ENCODE data around the gene RABGAP1L. TPM values are rescaled to one million over a fixed set of nuclear protein-coding genes. Genes with fewer than 3 reads are reported as not detected.
"Not testable (repeated sequence)": the region's sequence is repeated elsewhere in the genome, so short reads cannot be mapped to it uniquely, and the experiment has no call there.

RABGAP1L gene
- total RNA-seq, 4 donors from 2014 or later, result 70.5 to 100 (median 92.6) TPM

DNA sequence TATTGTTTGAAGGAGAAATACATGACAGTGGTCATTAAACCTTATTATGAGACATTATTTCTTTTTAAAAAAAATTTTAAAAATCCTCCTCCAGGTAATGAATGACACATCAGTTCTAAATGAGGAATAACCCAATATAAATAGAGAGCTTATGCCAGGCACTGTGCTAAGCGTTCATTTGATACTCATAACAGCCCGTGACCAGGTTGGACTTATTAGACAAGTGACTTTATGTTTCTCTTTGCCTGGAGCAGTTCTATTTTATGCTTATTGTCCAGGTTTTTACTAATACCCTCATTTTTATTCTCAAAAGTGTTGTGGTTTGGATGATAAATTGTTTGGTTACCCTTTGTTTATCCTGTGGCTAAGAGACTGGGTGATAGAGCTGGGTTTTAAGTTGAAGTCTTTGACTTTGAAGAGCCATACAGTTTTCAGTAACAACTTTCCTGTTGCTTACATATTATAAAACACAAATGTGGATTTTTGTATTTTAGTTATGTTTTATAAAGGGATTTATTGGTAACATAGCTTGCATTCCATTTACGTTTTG lies 84.2 kb downstream of the RABGAP1L start:
- Histone ChIP-seq H3K27ac (peak overlapping the region in 1 of 3 donors; percentile 15), H3K9me3 (no peaks in the 10 kb centered on the region), H3K4me1 (peaks cover 7 to 17% of the 10 kb centered on the region in 2 donors), H3K36me3 (no peaks in the 10 kb centered on the region), H3K27me3 (no peaks in the 10 kb centered on the region), H3K4me3 (replicated peaks in 1 of 3) (no peak overlapping the region)
- TF ChIP-seq, protein P1, sequence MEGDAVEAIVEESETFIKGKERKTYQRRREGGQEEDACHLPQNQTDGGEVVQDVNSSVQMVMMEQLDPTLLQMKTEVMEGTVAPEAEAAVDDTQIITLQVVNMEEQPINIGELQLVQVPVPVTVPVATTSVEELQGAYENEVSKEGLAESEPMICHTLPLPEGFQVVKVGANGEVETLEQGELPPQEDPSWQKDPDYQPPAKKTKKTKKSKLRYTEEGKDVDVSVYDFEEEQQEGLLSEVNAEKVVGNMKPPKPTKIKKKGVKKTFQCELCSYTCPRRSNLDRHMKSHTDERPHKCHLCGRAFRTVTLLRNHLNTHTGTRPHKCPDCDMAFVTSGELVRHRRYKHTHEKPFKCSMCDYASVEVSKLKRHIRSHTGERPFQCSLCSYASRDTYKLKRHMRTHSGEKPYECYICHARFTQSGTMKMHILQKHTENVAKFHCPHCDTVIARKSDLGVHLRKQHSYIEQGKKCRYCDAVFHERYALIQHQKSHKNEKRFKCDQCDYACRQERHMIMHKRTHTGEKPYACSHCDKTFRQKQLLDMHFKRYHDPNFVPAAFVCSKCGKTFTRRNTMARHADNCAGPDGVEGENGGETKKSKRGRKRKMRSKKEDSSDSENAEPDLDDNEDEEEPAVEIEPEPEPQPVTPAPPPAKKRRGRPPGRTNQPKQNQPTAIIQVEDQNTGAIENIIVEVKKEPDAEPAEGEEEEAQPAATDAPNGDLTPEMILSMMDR (IDR thresholded peaks at IDR 0.05), result no peak
- no peak for TF ChIP-seq POLR2A (IDR thresholded peaks at IDR 0.05)
- 74 to 96% methylated on average over 3 of the region's 3 CpGs for WGBS, 2 donors
- intact Hi-C loops (cut with DNase I), result no loop called here
- DNase-seq, result no peak

DNA sequence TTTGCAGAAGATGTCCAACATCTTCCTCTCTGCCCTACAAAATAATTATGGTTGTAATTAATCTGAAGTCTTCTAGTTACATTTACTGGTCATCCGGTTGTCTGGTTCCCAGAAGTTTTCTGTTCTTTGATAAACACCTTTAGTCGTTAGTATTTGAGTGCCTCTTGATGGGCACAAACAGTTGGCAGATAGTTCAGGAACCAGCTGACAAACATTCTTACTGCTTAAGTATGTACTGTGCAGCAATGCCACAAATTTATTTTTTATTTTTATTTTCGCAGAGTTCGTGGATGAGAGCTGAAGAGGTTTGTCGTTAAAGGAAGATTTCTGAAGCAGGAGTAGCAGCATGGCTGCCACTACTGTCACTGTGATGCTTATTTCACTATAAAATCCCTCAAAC lies 84.7 kb downstream of the RABGAP1L start:
- TF ChIP-seq, protein P1 (IDR thresholded peaks at IDR 0.05), result no peak
- TF ChIP-seq POLR2A (IDR thresholded peaks at IDR 0.05), result no peak
- 53 to 69% methylated on average over 5 of the region's 5 CpGs for WGBS, 2 donors
- H3K36me3 ChIP-seq, result no peaks in the 10 kb centered on the region

DNA sequence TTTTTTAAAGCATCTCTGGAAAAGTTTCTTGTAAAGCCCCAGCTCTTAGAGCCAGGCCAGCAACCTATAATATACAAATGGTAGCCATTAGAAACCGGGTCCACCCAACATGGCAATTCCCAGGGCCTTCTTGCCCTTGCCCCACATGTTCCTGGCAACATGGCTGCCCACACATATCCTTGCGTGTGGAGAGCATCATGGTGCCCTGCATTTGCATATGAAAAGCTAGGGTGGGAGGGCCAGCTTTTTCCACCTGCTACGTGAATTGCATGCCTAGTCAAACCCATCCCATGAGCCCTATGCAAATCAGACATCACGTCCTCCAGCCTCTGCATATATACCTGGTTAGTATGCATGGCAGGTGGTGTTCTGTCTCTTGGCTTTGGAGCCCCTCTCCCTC lies 88.2 kb downstream of the RABGAP1L start:
- H3K4me3 ChIP-seq (replicated peaks in 1 of 3), result no peak overlapping the region
- no peak for DNase-seq
- no peak overlapping the region for H3K27ac ChIP-seq
- no peaks in the 10 kb centered on the region for H3K27me3 ChIP-seq
- 94 to 95% methylated on average over 4 of the region's 4 CpGs for WGBS, 2 donors
- peaks cover 0 to 5% of the 10 kb centered on the region in 2 donors for H3K36me3 ChIP-seq
- TF ChIP-seq POLR2A (IDR thresholded peaks at IDR 0.05), result no peak
- TF ChIP-seq, protein P1 (IDR thresholded peaks at IDR 0.05), result no peak
- peaks cover 6 to 17% of the 10 kb centered on the region in 2 donors for H3K4me1 ChIP-seq
- intact Hi-C loops (cut with DNase I), result no loop called here
- H3K9me3 ChIP-seq, result no peaks in the 10 kb centered on the region

More for the DNA sequence above, 84.7 kb downstream of the RABGAP1L start:
- Histone ChIP-seq H3K9me3 (no peaks in the 10 kb centered on the region), H3K27ac (peak overlapping the region in 1 of 3 donors; percentile 15), H3K4me3 (replicated peaks in 1 of 3) (no peak overlapping the region), H3K4me1 (peaks cover 7 to 17% of the 10 kb centered on the region in 2 donors), H3K27me3 (no peaks in the 10 kb centered on the region)
- intact Hi-C loops (cut with DNase I), result no loop called here
- peak in 1 of 2 donors; percentile 41 for DNase-seq

DNA sequence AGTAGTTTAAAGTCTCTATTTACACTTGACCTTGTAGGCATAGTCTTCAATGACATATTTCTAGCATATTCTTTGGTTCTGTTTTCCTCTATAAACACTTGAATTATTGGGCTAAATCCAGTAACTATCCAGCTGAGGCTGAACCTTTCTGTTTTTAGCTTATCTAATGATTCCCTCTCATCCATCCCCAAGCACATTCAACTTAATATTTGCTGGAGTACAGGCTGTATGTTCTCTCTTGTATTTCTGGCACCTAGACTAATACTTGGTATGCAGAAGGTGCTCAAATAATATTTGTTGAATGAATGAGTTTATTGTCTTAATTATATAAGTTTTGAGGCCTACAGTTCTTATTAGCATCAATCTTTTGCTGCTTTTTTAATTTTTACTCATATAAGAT lies 88.7 kb downstream of the RABGAP1L start:
- H3K9me3 ChIP-seq, result no peaks in the 10 kb centered on the region
- H3K27ac ChIP-seq, result no peak overlapping the region
- H3K4me3 ChIP-seq (replicated peaks in 1 of 3), result no peak overlapping the region
- no peak for TF ChIP-seq POLR2A (IDR thresholded peaks at IDR 0.05)
- TF ChIP-seq, protein P1 (IDR thresholded peaks at IDR 0.05), result no peak
- peaks cover under 1 to 14% of the 10 kb centered on the region in 2 donors for H3K4me1 ChIP-seq
- no peak for DNase-seq
- H3K27me3 ChIP-seq, result no peaks in the 10 kb centered on the region
- H3K36me3 ChIP-seq, result peaks cover 0 to 5% of the 10 kb centered on the region in 2 donors
- intact Hi-C loops (cut with DNase I), result no loop called here

DNA sequence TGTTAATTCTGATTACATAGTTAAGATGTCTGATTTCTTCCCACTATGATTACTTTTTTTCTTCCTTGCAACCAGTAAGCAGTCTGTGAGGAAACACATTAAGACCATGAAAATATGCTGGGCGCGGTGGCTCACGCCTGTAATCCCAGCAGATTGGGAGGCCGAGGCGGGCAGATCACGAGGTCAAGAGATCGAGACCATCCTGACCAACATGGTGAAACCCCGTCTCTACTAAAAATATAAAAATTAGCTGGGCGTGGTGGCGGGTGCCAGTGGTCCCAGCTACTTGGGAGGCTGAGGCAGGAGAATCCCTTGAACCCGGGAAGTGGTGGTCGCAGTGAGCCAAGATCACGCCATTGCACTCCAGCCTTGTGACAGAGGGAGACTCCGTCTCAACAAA lies 97.1 kb downstream of the RABGAP1L start:
- H3K9me3 ChIP-seq; H3K27ac ChIP-seq; H3K4me1 ChIP-seq; intact Hi-C loops (cut with DNase I); H3K27me3 ChIP-seq; H3K4me3 ChIP-seq (replicated peaks in 1 of 3); H3K36me3 ChIP-seq; DNase-seq: not testable (repeated sequence)
- 97% methylated on average over 14 of the region's 14 CpGs for WGBS, 2 donors

Data from thyroid gland (tissue), 4 donors.